GM06990 (cell line): Measurements from ENCODE around the gene MLLT10.

ENCODE experiments used
- DNase-seq: peaks from one replicate; pipeline ENCODE4 v3.0.0-alpha.2; 2011; ENCODE audit not compliant: insufficient read length; ENCODE audit errors: extremely low read depth
- H3K27me3 ChIP-seq: replicated peaks from 2 replicates; pipeline ENCODE4 v1.6.0; 2011; ENCODE audit warnings: low read length; ENCODE audit not compliant: control insufficient read depth, insufficient read depth
- H3K36me3 ChIP-seq: 2 replicates; pipeline ENCODE4 v1.5.1; 2011; ENCODE audit warnings: low read length; ENCODE audit not compliant: control insufficient read depth, insufficient read depth
- H3K4me3 ChIP-seq: replicated peaks from 2 replicates; pipeline ENCODE4 v1.5.1; 2011; ENCODE audit warnings: low read depth, mild to moderate bottlenecking, control low read depth, low read length
- TF ChIP-seq, protein P1 (sequence below): IDR thresholded peaks from 2 replicates; pipeline ENCODE4 v1.5.1; 2011; ENCODE audit warnings: low read length, control low read depth, mild to moderate bottlenecking, inconsistent platforms; ENCODE audit not compliant: insufficient read depth, poor library complexity, severe bottlenecking

MLLT10 gene

DNA sequence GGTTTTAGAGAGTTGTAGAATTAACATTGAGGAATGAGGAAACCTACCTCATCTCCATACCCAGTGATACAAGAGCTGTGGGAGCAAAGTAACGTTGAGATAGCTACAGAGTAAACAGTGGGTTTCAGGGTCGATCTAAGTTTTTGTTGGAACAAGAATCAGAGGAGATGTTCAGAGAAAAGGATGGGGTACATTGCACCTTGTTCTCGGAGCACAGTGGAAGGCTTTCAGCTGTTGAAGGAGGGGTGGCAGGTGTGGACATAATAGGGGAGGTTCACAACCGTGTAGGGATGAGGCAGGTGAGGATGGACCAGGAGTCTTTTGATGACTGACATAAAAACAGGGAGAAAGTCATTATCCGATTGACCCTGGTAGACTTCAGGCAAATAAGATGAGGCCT lies 121.7 kb downstream of the MLLT10 start:
- DNase-seq = no peak
- Histone ChIP-seq H3K4me3 (no peak overlapping the region), H3K27me3 (no peaks in the 10 kb centered on the region), H3K36me3 (no peaks in the 10 kb centered on the region)
- TF ChIP-seq, protein P1, sequence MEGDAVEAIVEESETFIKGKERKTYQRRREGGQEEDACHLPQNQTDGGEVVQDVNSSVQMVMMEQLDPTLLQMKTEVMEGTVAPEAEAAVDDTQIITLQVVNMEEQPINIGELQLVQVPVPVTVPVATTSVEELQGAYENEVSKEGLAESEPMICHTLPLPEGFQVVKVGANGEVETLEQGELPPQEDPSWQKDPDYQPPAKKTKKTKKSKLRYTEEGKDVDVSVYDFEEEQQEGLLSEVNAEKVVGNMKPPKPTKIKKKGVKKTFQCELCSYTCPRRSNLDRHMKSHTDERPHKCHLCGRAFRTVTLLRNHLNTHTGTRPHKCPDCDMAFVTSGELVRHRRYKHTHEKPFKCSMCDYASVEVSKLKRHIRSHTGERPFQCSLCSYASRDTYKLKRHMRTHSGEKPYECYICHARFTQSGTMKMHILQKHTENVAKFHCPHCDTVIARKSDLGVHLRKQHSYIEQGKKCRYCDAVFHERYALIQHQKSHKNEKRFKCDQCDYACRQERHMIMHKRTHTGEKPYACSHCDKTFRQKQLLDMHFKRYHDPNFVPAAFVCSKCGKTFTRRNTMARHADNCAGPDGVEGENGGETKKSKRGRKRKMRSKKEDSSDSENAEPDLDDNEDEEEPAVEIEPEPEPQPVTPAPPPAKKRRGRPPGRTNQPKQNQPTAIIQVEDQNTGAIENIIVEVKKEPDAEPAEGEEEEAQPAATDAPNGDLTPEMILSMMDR = no peak

DNA sequence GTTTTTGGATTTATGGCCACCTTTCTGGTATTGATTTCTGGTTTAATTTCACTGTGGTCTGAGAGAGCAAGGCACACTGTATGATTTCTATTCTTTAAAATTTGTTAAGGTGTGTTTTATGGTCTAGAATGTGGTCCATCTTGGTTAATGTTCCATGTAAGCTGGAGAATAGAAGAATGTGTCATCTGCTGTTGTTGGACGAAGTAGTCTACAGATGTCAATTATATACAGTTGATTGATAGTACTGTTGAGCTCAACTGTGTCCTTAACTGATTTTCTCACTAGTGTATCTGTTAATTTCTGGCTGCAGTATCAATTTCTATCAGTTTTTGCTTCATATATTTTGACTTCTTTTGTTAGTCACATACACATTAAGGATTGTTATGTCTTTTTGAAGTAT lies 127.1 kb downstream of the MLLT10 start:
- H3K4me3 ChIP-seq = no peak overlapping the region
- no peak for DNase-seq
- H3K36me3 ChIP-seq = no peaks in the 10 kb centered on the region
- TF ChIP-seq, protein P1 = no peak
- H3K27me3 ChIP-seq = no peaks in the 10 kb centered on the region

DNA sequence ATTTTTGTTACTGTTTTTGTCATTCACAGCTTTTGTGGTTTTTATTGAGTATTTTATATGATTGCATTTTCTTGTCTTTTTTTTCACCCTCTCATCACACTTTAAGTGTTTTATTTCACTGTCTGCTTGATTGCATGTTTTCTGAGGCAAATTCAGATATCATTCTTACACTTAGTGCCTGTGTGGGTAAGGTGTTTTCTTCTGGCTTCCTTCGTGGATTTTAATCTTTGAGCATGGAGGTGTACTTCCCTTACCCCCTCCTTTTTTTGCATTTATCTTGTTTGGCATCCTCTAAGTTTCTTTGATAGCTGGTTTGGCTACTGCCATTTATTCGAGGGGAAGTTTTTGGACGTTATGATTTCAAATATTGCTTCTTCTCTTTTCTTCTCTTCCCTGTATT lies 127.9 kb downstream of the MLLT10 start:
- DNase-seq = no peak
- no peaks in the 10 kb centered on the region for H3K36me3 ChIP-seq
- no peak overlapping the region for H3K4me3 ChIP-seq
- H3K27me3 ChIP-seq = no peaks in the 10 kb centered on the region
- TF ChIP-seq, protein P1 = no peak

DNA sequence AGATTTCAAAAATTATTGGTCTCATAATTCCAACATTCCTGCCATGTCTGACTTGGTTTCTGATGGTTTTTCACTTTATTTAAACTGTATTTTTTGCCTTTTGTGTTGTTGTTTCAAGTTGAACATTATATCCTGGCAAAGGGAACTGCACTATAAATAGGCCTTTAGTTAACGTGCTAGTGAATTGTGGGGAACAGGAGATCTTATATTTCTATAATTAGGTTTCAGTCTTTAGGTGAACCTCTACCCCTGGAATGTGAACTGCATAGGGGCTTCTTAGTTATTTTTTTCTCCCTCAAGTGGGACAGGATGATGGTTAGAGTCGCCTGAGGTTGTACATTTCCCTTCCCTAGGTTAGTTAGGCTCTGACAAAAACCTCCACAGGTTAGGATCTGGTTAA lies 128.6 kb downstream of the MLLT10 start:
- no peak for DNase-seq

DNA sequence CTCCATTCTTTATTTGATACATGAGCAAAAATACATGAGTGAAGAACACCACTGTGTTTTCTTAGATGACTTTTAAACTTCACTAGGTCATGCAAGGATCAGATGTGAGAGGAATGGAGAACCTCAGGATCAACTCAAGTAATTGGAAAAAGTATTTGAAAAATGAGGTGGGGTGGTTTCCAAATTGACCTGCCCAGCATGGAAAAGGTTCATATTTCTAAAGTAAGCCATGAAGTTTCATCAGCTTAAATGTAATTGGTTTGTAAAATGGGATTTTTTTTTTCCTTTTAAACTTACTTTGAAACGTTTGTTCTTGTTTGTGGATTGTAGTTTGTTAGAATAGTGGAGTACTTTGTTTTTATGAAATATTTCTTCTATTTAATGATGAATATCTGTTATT lies 134.8 kb downstream of the MLLT10 start:
- TF ChIP-seq, protein P1 = no peak
- Histone ChIP-seq H3K36me3 (no peaks in the 10 kb centered on the region; the same call in none of the 2 replicates), H3K27me3 (no peaks in the 10 kb centered on the region), H3K4me3 (no peak overlapping the region)
- no peak for DNase-seq

More for the DNA sequence above, 128.6 kb downstream of the MLLT10 start:
- H3K27me3 ChIP-seq = no peaks in the 10 kb centered on the region
- no peak overlapping the region for H3K4me3 ChIP-seq
- H3K36me3 ChIP-seq = no peaks in the 10 kb centered on the region
- TF ChIP-seq, protein P1 = no peak

DNA sequence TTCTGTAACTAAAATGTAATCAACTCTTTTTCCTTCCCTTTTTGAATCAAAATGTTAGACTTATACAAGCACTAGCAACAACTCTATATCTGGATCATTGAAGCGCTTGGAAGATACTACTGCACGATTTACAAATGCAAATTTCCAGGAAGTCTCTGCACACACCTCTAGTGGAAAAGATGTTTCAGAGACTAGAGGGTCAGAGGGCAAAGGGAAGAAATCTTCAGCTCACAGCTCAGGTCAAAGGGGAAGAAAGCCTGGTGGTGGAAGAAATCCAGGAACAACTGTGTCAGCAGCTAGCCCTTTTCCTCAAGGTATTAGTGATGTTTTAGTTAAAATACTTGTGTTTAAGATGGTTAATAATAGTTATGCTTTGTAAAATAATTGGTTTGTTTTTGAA lies 136.4 kb downstream of the MLLT10 start:
- Histone ChIP-seq H3K4me3 (no peak overlapping the region), H3K27me3 (no peaks in the 10 kb centered on the region), H3K36me3 (no peaks in the 10 kb centered on the region; the same call in none of the 2 replicates)
- TF ChIP-seq, protein P1 = no peak
- DNase-seq = no peak
